Astrocyte of the cerebellum (primary cell): ENCODE data around the gene ARL8B.

Experiments
- DNase-seq: peaks from one replicate; pipeline ENCODE4 v3.0.0-alpha.2; 2011; ENCODE audit warnings: low read depth
- H3K4me3 ChIP-seq: 2 replicates; pipeline ENCODE4 v1.5.1; 2011; ENCODE audit warnings: mild to moderate bottlenecking, low read depth, low read length, moderate library complexity
- in situ Hi-C: cut with HindIII; loops from 2 replicates; pipeline ENCODE4 v1.10.0; 2017; ENCODE audit warnings: low sequenced_read_pairs
- TF ChIP-seq, protein P1 (sequence below): IDR thresholded peaks from 2 replicates; pipeline ENCODE4 v1.5.1; 2012; ENCODE audit warnings: low read length, low read depth, moderate library complexity, mild to moderate bottlenecking; ENCODE audit errors: missing control alignments

ARL8B gene

DNA sequence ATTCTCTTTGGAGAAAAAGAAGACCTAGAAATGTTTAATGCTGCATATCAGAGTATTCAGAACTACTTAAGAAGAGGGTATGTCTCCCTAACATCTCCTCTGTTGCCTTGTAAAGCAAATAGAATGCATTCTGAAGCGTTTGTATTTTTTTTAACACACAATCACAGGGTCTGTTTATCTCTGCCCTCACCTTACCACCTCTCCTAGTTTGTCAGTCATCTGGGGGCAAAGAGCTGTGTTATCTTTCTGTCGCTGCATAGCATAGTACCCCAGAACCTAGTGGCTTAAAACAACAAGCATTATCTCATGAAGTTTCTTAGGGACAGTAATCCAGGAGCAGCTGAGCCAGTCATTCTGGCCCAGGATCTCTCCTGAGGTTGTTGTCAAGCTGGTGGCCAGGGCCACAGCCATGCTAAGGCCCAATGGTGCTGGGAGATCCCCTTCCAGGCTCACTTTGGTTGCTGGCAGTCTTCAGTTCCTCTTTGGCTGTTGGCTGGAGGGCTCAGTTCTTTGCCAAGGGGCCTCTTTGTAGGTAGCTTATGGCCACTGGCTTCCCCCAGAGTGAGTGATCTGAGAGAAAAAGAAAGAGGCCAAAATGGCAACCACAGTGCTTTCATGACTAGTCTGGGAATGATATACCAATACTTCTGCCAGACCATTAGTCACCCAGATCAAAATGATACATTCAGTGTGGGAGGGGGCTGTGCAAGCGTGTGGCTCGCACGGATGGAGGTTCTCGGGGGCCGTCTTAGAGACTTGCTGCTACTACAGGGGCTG is 83.3 kb downstream of the ARL8B start:
- in situ Hi-C loops: no loop called here
- TF ChIP-seq, protein P1, sequence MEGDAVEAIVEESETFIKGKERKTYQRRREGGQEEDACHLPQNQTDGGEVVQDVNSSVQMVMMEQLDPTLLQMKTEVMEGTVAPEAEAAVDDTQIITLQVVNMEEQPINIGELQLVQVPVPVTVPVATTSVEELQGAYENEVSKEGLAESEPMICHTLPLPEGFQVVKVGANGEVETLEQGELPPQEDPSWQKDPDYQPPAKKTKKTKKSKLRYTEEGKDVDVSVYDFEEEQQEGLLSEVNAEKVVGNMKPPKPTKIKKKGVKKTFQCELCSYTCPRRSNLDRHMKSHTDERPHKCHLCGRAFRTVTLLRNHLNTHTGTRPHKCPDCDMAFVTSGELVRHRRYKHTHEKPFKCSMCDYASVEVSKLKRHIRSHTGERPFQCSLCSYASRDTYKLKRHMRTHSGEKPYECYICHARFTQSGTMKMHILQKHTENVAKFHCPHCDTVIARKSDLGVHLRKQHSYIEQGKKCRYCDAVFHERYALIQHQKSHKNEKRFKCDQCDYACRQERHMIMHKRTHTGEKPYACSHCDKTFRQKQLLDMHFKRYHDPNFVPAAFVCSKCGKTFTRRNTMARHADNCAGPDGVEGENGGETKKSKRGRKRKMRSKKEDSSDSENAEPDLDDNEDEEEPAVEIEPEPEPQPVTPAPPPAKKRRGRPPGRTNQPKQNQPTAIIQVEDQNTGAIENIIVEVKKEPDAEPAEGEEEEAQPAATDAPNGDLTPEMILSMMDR: no peak
- no peak overlapping the region for H3K4me3 ChIP-seq

DNA sequence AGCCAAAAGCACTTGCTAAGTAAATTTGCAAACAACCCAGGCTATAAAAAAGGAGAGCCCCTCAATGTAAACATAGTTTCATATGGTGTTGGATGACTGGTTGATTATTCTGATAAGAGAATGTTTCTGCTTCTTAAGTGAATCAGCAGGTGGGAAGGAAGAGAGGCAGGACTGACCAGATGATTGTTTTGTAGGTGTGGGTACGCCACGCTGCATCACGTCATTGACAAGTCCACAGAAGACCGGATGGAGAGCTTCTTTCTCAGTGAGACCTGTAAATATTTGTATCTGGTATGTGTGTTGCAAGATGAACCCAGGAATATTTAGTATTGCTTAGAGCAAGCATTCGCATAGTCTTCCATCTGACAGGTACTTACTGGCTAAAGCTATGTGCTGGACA is 88.8 kb downstream of the ARL8B start:
- DNase-seq: no peak
- H3K4me3 ChIP-seq: no peak overlapping the region
- in situ Hi-C loops: no loop called here
- TF ChIP-seq, protein P1: no peak

More for the DNA sequence above, 83.3 kb downstream of the ARL8B start:
- DNase-seq: peak; percentile 91

DNA sequence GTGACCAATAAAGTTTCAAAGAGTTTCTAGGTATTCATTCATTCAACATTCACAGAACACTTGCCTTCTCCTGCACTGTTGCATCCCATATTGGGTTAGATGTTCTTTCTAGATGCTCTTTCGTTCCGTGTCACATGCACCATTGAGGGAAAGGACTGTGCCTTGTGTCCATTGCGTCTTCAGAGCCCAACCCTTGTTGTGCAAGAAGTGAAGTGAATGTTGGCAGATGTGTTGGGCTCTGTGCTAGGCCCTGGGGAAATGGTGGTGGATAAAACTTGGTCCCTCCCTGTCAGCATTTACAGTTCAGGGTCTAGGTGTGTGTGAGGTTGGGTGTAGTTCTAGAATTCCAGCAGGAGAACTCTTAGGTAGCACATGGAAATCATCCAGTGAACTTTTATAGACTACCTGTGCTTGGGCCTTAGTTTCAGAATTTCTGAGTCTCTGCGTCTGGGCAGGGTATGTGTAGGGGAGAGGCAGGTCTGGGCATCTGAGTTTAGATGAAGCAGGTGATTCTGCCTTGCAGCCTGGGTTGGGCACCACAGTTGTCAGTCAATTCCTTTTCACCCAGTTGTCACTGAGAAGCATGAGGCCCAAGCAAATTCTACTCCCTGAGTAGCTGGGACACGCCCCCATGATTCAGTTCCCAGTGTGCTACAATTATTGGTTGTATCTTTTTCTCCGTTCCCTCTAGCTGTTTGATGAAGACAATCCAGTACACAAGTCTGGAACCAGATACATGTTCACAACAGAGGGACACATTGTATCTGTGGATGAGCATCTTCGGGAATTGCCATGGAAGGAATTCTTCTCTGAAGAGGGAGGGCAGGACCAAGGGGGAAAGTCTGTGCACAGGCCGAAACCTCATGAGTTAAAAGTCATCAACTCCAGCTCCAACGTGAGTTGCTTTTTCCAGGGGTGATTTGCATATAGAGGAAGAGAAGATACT is 90.8 kb downstream of the ARL8B start:
- H3K4me3 ChIP-seq: no peak overlapping the region
- in situ Hi-C loops: no loop called here
- TF ChIP-seq, protein P1: no peak
- DNase-seq: no peak

DNA sequence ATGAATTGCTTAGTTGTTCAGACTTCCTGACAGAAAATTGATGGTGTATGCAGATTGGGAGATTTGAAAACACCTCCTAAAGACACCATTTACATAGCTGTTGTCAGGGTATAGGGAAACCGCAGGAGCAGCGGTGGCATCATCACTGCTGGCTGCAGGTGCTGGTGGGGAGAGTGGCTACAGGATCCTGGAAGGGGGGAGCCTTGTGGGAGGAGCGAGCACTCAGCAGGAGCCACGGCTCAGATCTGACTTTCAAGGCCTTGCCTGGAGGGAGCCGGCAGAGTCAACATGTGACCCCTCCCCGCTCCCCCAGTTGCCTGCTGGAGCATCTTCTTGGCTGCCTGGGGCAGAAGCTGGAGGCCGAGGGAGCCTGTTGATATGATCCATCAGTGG is 91.5 kb downstream of the ARL8B start:
- no peak overlapping the region for H3K4me3 ChIP-seq
- in situ Hi-C loops: no loop called here
- no peak for DNase-seq
- TF ChIP-seq, protein P1: no peak

DNA sequence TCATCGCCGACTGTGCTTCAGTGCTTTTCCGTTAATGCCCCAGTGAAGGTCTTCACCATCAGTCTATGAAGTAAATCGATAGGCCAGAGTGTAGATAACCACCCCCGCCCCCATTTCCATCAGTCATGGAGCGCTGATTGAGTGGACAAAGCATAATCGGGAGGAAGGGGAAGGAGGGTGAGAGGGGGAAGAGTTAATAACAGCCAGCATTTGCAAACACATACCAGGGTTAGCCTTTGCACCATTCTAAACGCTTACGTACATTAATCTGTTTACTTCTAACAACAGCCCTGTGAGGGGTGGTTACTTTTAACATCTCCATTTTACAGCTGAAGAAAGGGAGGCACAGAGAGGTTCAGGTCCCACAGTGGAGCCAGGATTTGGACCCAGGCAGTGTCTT is 92.3 kb downstream of the ARL8B start:
- DNase-seq: no peak
- H3K4me3 ChIP-seq: no peak overlapping the region
- TF ChIP-seq, protein P1: no peak
- in situ Hi-C loops: no loop called here

DNA sequence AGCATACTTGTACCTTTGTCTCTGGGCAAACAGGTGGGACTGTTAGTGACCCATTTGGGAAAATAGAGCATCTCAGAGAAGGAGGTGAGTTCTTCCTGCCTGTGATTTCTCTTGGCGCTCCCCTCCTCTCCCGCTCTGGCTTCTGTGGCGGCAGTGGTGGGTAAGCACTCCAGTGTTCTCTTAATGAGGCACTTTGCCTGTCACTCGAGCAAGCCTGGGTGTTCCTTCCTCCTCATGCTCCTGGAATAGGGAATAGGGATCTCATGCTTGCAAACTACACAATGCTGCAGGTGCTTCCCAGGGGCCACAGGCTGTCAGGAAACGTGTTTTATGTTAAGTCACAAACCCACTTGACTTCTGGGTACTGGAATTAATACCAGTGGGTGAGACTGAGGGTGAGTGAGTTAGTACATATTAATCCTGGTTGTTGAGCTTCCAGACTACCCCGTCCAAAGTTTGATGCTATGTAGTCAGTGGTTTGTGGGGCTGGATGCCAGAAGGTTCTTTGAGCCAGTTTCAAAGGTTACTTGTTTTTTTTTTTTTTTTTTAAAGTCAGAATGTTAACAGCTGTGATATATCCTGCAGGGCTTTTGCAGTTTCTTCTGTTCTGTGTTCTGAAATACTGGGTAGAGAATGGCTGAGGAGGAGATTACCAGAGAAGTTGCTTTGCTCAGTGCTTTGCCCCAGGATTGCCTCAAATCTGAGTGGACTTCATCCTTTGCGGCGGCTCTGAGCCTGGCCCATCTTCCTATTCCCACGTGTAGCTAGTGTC is 95.9 kb downstream of the ARL8B start:
- in situ Hi-C loops: no loop called here
- no peak overlapping the region for H3K4me3 ChIP-seq
- TF ChIP-seq, protein P1: no peak
- DNase-seq: peak; percentile 31
